Endothelial cell of umbilical vein (primary cell): ENCODE results near the gene ENO2. TPM values are rescaled to one million over a fixed set of nuclear protein-coding genes. Genes with fewer than 3 reads are reported as not detected.

Source experiments
- BruUV-seq: library from RNA; stranded (reverse); fragments of 400-500 nt; replicated peaks from 2 replicates; lab custom pipeline; 2021; lab: Mats Ljungman, UMichigan
- CTCF ChIA-PET: fragments of 300-600, 350-600 bp; sonication (Branson Sonifier 250); formaldehyde crosslinking; loops from one replicate; lab custom pipeline; 2021; ENCODE audit warnings: antibody characterized with exemption, inconsistent platforms; lab: Charles Lee
- POLR2A ChIA-PET: fragments of 300-600, 350-600 bp; sonication (Branson Sonifier 250); formaldehyde crosslinking; loops from one replicate; lab custom pipeline; 2021; ENCODE audit warnings: antibody characterized with exemption, inconsistent platforms; lab: Charles Lee
- DNase-seq: peaks from one replicate; pipeline ENCODE4 v3.0.0-alpha.2; 2011; ENCODE audit warnings: low read depth, low spot score
- FAIRE-seq: peaks from 2 replicates; lab custom pipeline; 2011; peaks lifted over from hg19 to GRCh38; lab: Jason Lieb, UNC
- H2AFZ ChIP-seq: 2 replicates; pipeline ENCODE4 v1.6.0; 2012; ENCODE audit warnings: low read depth, low read length, control low read depth, inconsistent platforms
- H3K27ac ChIP-seq: 2 replicates; pipeline ENCODE4 v1.5.1; 2011; ENCODE audit warnings: low read depth, mild to moderate bottlenecking, control low read depth, low read length, moderate library complexity; ENCODE audit not compliant: insufficient read depth
- H3K27me3 ChIP-seq, 2 experiments: 2 replicates each; pipeline versions ENCODE4 v1.6.0 to v1.6.1; 2011; ENCODE audit warnings: low read length in 2 of 2, mixed read lengths in 1 of 2; ENCODE audit not compliant: control insufficient read depth in 2 of 2, insufficient read depth in 2 of 2
- H3K36me3 ChIP-seq, 2 experiments: 2 replicates in 1 of 2; 3 replicates in 1 of 2; pipeline ENCODE4 v1.5.1; 2011; ENCODE audit warnings: low read length in 2 of 2, mild to moderate bottlenecking in 1 of 2, moderate library complexity in 1 of 2; ENCODE audit not compliant: control insufficient read depth in 2 of 2, insufficient read depth in 2 of 2; ENCODE audit errors: extremely low read depth in 1 of 2
- H3K4me1 ChIP-seq: 3 replicates; pipeline ENCODE4 v1.5.1; 2011; ENCODE audit warnings: mild to moderate bottlenecking, low read length; ENCODE audit not compliant: control insufficient read depth, insufficient read depth; ENCODE audit errors: extremely low read depth
- H3K4me2 ChIP-seq: 2 replicates; pipeline ENCODE4 v1.6.1; 2011; ENCODE audit warnings: low read length, control low read depth, mixed read lengths; ENCODE audit not compliant: insufficient read depth
- H3K4me3 ChIP-seq, 3 experiments: fragments of 200-600 bp in 1 of 3; sonication (generic), shearing (Covaris generic) in 1 of 3; replicated peaks in 1 of 3; 2 replicates each; pipeline ENCODE4 v1.5.1; 2011 to 2016; ENCODE audit warnings: control low read depth in 3 of 3, low read length in 3 of 3, mild to moderate bottlenecking in 2 of 3, inconsistent platforms in 1 of 3, low read depth in 1 of 3, moderate library complexity in 1 of 3; ENCODE audit not compliant: insufficient read depth in 1 of 3
- H3K79me2 ChIP-seq: 2 replicates; pipeline ENCODE4 v1.6.0; 2012; ENCODE audit warnings: low read length, inconsistent platforms; ENCODE audit not compliant: control insufficient read depth, insufficient read depth
- H3K9ac ChIP-seq: replicated peaks from 2 replicates; pipeline ENCODE3; 2011; ENCODE audit warnings: low read length, control low read depth; ENCODE audit not compliant: insufficient read depth; ENCODE audit errors: extremely low read depth
- H3K9me1 ChIP-seq: replicated peaks from 3 replicates; pipeline ENCODE4 v1.6.0; 2011; ENCODE audit warnings: mild to moderate bottlenecking, low read length; ENCODE audit not compliant: control insufficient read depth, insufficient read depth; ENCODE audit errors: extremely low read depth
- H3K9me3 ChIP-seq: replicated peaks from 2 replicates; pipeline ENCODE4 v1.5.1; 2012; ENCODE audit warnings: low read length, inconsistent platforms; ENCODE audit not compliant: control insufficient read depth, insufficient read depth
- H4K20me1 ChIP-seq: replicated peaks from 2 replicates; pipeline ENCODE3; 2011; ENCODE audit warnings: mild to moderate bottlenecking, low read length; ENCODE audit not compliant: control insufficient read depth, insufficient read depth; ENCODE audit errors: extremely low read depth
- CTCF ChIP-seq, 2 donors: IDR thresholded peaks; 1 replicate in 1 of 2; 2 replicates in 1 of 2; pipeline ENCODE4 v1.5.1; 2011; ENCODE audit warnings: low read length in 2 of 2, mild to moderate bottlenecking in 2 of 2, moderate library complexity in 2 of 2, control low read depth in 1 of 2, inconsistent platforms in 1 of 2, low read depth in 1 of 2; ENCODE audit not compliant: insufficient read depth in 1 of 2; ENCODE audit errors: extremely low read depth in 1 of 2
- EZH2 ChIP-seq: IDR thresholded peaks from 2 replicates; pipeline ENCODE4 v1.6.1; 2012; ENCODE audit warnings: borderline replicate concordance, low read depth, mild to moderate bottlenecking, moderate library complexity, low read length, inconsistent platforms; ENCODE audit not compliant: severe bottlenecking
- FOS ChIP-seq: IDR thresholded peaks from 2 replicates; pipeline ENCODE4 v1.6.1; 2011; ENCODE audit warnings: mild to moderate bottlenecking, low read length, moderate library complexity, borderline replicate concordance; ENCODE audit not compliant: insufficient read depth
- GATA2 ChIP-seq: IDR thresholded peaks from 2 replicates; pipeline ENCODE4 v1.7.0; 2011; ENCODE audit warnings: low read depth, mild to moderate bottlenecking, moderate library complexity, mixed read lengths, low read length; ENCODE audit not compliant: insufficient read length, insufficient read depth
- JUN ChIP-seq: IDR thresholded peaks from 2 replicates; pipeline ENCODE4 v1.6.1; 2011; ENCODE audit warnings: borderline replicate concordance, low read depth; ENCODE audit not compliant: insufficient read length, insufficient read depth
- MAX ChIP-seq: IDR thresholded peaks from 2 replicates; pipeline ENCODE4 v1.6.1; 2011; ENCODE audit not compliant: insufficient read depth, insufficient read length
- MYC ChIP-seq: IDR thresholded peaks from one replicate; pipeline ENCODE4 v1.6.1; 2011; ENCODE audit warnings: mild to moderate bottlenecking, low read depth, low read length
- POLR2A ChIP-seq: IDR thresholded peaks from 2 replicates; pipeline ENCODE4 v1.6.1; 2012; ENCODE audit warnings: low read depth, mild to moderate bottlenecking, control low read depth, low read length
- POLR2AphosphoS5 ChIP-seq: IDR thresholded peaks from 2 replicates; pipeline ENCODE4 v1.6.1; 2012; ENCODE audit warnings: low read depth, mild to moderate bottlenecking, control low read depth, low read length, moderate library complexity; ENCODE audit not compliant: insufficient read depth
- dilution Hi-C: fragments of 300-500 bp; cut with MboI; formaldehyde crosslinking; loops from one replicate; pipeline ENCODE4 v1.15.0; 2019; ENCODE audit warnings: low sequenced_read_pairs; ENCODE audit not compliant: extremely low pct_ligation_motif_present
- intact Hi-C: fragments of 100-400 bp; cut with micrococcal nuclease; formaldehyde crosslinking; loops from one replicate; pipeline ENCODE4 v1.10.0; 2022
- polyA plus RNA-seq, 4 experiments: library from polyadenylated mRNA; depleted of rRNA in 3 of 4; stranded (reverse) in 3 of 4; unstranded in 1 of 4; fragments of >200 nt; gene quantifications; 2 replicates each; pipeline versions ENCODE4 v1.2.1 to v1.2.3, GENCODE V29; 2011 to 2012; ENCODE audit warnings: missing spikeins in 1 of 4
- total RNA-seq: library from RNA; stranded (reverse); gene quantifications from 2 replicates; pipeline ENCODE4 v1.2.3, GENCODE V29; 2021

ENO2 gene
- total and polyA plus RNA-seq, 2 donors (not counting 3 experiments of a cell fraction or from before 2014, with no cell fraction given) = 11.4 to 18.6 TPM

- H3K4me3 ChIP-seq = no peak overlapping the region
- dilution Hi-C loops = no loop called here
- no peaks in the 10 kb centered on the region for H3K9me3 ChIP-seq
- FAIRE-seq = no peak
- H4K20me1 ChIP-seq = no peaks in the 10 kb centered on the region
- peaks cover 18% of the 10 kb centered on the region for H3K4me1 ChIP-seq
- intact Hi-C loops = no loop called here
- no peaks in the 10 kb centered on the region for H3K9me1 ChIP-seq
- peaks cover 0 to 20% of the 10 kb centered on the region in 2 experiments for H3K36me3 ChIP-seq
- no peak overlapping the region for H3K9ac ChIP-seq
- no TSS peak for BruUV-seq
- no peak for DNase-seq
- H3K79me2 ChIP-seq = no peaks in the 10 kb centered on the region
- TF ChIP-seq GATA2 = no peak
- no peak for TF ChIP-seq EZH2
- TF ChIP-seq MAX = no peak
- TF ChIP-seq POLR2AphosphoS5 = no peak
- TF ChIP-seq FOS = no peak
- TF ChIP-seq CTCF (IDR thresholded peaks at IDR 0.05; ENCODE audit: extremely low read depth in 1 of 2, insufficient read depth in 1 of 2, low read depth in 1 of 2, low read length in 2 of 2) = no peak
- TF ChIP-seq MYC = no peak
- TF ChIP-seq POLR2A = no peak
- no peak for TF ChIP-seq JUN
- no peak overlapping the region for H3K27ac ChIP-seq
- ChIA-PET POLR2A (interaction anchor here (0.9 kb wide), 1 partner anchor 16 kb away, joined by 3 read pairs; no protein-coding TSS in a partner anchor), CTCF (interaction anchor here (0.8 to 1.5 kb wide), 4 partner anchors 16 to 72 kb away, joined by 3 to 5 read pairs (median 4); partner anchors contain the start of gene SPSB2)
- no peak overlapping the region for H2AFZ ChIP-seq
- no peak overlapping the region for H3K4me2 ChIP-seq
- H3K27me3 ChIP-seq = no peaks in the 10 kb centered on the region
Observed at GRCh38 chr12:6941267-6941666, 26.9 kb downstream of the ENO2 start.
